Nephron progenitor cell (in vitro differentiated cells): ENCODE measurements around the gene ALDH3A2.

Experiments
- DNase-seq: peaks from one replicate; pipeline ENCODE4 v3.0.0; 2021
- H3K27ac Mint-ChIP-seq: 2 replicates; pipeline ENCODE4 v1.8.0; 2021; ENCODE audit warnings: mild to moderate bottlenecking, moderate library complexity, mixed read lengths
- H3K27me3 Mint-ChIP-seq: 2 replicates; pipeline ENCODE4 v1.8.0; 2021; ENCODE audit warnings: mild to moderate bottlenecking, low read depth, mixed read lengths; ENCODE audit not compliant: poor library complexity
- H3K36me3 Mint-ChIP-seq: 2 replicates; pipeline ENCODE4 v1.8.0; 2021; ENCODE audit warnings: low read depth, mixed read lengths
- H3K4me1 Mint-ChIP-seq: 2 replicates; pipeline ENCODE4 v1.8.0; 2021; ENCODE audit warnings: mixed read lengths
- H3K4me3 Mint-ChIP-seq: 2 replicates; pipeline ENCODE4 v1.8.0; 2021; ENCODE audit warnings: mild to moderate bottlenecking, moderate library complexity, mixed read lengths
- H3K9me3 Mint-ChIP-seq: 2 replicates; pipeline ENCODE4 v1.8.0; 2021; ENCODE audit warnings: mild to moderate bottlenecking, moderate library complexity, mixed read lengths
- CTCF ChIP-seq: fragments of 200-600 bp; sonication (generic); IDR thresholded peaks from 2 replicates; pipeline ENCODE4 v1.5.0; 2021; ENCODE audit warnings: antibody characterized with exemption

Gene ALDH3A2

GRCh38 chr17:19713462-19713861 lies 64.9 kb downstream of the ALDH3A2 start:
- H3K4me3 Mint-ChIP-seq = no peak overlapping the region
- H3K27ac Mint-ChIP-seq = no peak overlapping the region
- no peaks in the 10 kb centered on the region for H3K9me3 Mint-ChIP-seq
- no peaks in the 10 kb centered on the region for H3K36me3 Mint-ChIP-seq
- peaks cover 20% of the 10 kb centered on the region for H3K4me1 Mint-ChIP-seq
- peaks cover 3% of the 10 kb centered on the region for H3K27me3 Mint-ChIP-seq
- no peak for TF ChIP-seq CTCF
- DNase-seq = no peak

GRCh38 chr17:19713901-19714361 lies 65.4 kb downstream of the ALDH3A2 start:
- Mint-ChIP-seq H3K9me3 (no peaks in the 10 kb centered on the region), H3K27ac (no peak overlapping the region), H3K27me3 (peaks cover 4% of the 10 kb centered on the region), H3K4me1 (peaks cover 22% of the 10 kb centered on the region), H3K36me3 (no peaks in the 10 kb centered on the region), H3K4me3 (no peak overlapping the region)
- no peak for TF ChIP-seq CTCF
- DNase-seq = no peak

GRCh38 chr17:19714542-19715411 lies 66.2 kb downstream of the ALDH3A2 start:
- H3K9me3 Mint-ChIP-seq = no peaks in the 10 kb centered on the region
- TF ChIP-seq CTCF = no peak
- DNase-seq = no peak
- H3K4me1 Mint-ChIP-seq = peaks cover 30% of the 10 kb centered on the region
- peaks cover 6% of the 10 kb centered on the region for H3K27me3 Mint-ChIP-seq
- no peaks in the 10 kb centered on the region for H3K36me3 Mint-ChIP-seq
- H3K27ac Mint-ChIP-seq = no peak overlapping the region
- H3K4me3 Mint-ChIP-seq = no peak overlapping the region

GRCh38 chr17:19716108-19717030 lies 67.8 kb downstream of the ALDH3A2 start, which contains the start of gene SLC47A2:
Gene SLC47A2, minus strand, starts transcription at chr17:19716584. Its CDS starts 29 bp downstream, at chr17:19716555.
- no peaks in the 10 kb centered on the region for H3K36me3 Mint-ChIP-seq
- TF ChIP-seq CTCF = no peak
- DNase-seq = no peak
- no peak within 1 kb of the TSS for H3K4me3 Mint-ChIP-seq
- H3K9me3 Mint-ChIP-seq = no peaks in the 10 kb centered on the region
- H3K4me1 Mint-ChIP-seq = peaks cover 46% of the 10 kb centered on the region
- peaks cover 8% of the 10 kb centered on the region for H3K27me3 Mint-ChIP-seq
- no peak within 1 kb of the TSS for H3K27ac Mint-ChIP-seq

GRCh38 chr17:19717031-19717360 lies 68.4 kb downstream of the ALDH3A2 start:
- Mint-ChIP-seq H3K9me3 (no peaks in the 10 kb centered on the region), H3K36me3 (no peaks in the 10 kb centered on the region), H3K4me3 (no peak overlapping the region), H3K27ac (no peak overlapping the region), H3K4me1 (peaks cover 51% of the 10 kb centered on the region), H3K27me3 (peaks cover 8% of the 10 kb centered on the region)
- TF ChIP-seq CTCF = no peak
- DNase-seq = no peak
